Common myeloid progenitor, CD34-positive (primary cell): ENCODE results near the gene ABHD4.

Experiments
- CTCF ChIA-PET: fragments of 350-600 bp; sonication (Branson Sonifier 250); formaldehyde crosslinking; loops from one replicate; lab custom pipeline; 2021; ENCODE audit warnings: antibody characterized with exemption; lab: Charles Lee
- POLR2A ChIA-PET: fragments of 350-600 bp; sonication (Branson Sonifier 250); formaldehyde crosslinking; loops from one replicate; lab custom pipeline; 2021; ENCODE audit warnings: antibody characterized with exemption; lab: Charles Lee
- DNase-seq, 3 donors: peaks; one replicate each; pipeline versions ENCODE4 v3.0.0 to v3.0.0-alpha.2; 2013
- H3K27ac ChIP-seq, 2 experiments: 1 replicate in 1 of 2; 2 replicates in 1 of 2; pipeline ENCODE4 v1.7.0; 2013; ENCODE audit warnings: inconsistent platforms in 2 of 2, low read length in 2 of 2, mild to moderate bottlenecking in 2 of 2, low read depth in 1 of 2, moderate library complexity in 1 of 2; ENCODE audit not compliant: severe bottlenecking in 2 of 2, insufficient read depth in 1 of 2, poor library complexity in 1 of 2
- H3K27me3 ChIP-seq, 5 experiments: replicated peaks in 2 of 5; 1 replicate in 3 of 5; 2 replicates in 2 of 5; pipeline versions ENCODE4 v1.6.1 to v1.7.0; 2013; ENCODE audit warnings: low read length in 4 of 5, mild to moderate bottlenecking in 2 of 5, moderate library complexity in 2 of 5, inconsistent platforms in 1 of 5; ENCODE audit not compliant: insufficient read depth in 5 of 5, control insufficient read depth in 4 of 5
- H3K36me3 ChIP-seq, 4 experiments: 1 replicate in 2 of 4; 2 replicates in 2 of 4; pipeline versions ENCODE4 v1.6.1 to v1.7.0; 2013; ENCODE audit warnings: low read length in 3 of 4, control low read depth in 1 of 4, mild to moderate bottlenecking in 1 of 4; ENCODE audit not compliant: control insufficient read depth in 4 of 4, insufficient read depth in 4 of 4
- H3K4me1 ChIP-seq, 4 experiments: 1 replicate in 3 of 4; 2 replicates in 1 of 4; pipeline versions ENCODE4 v1.6.1 to v1.7.1; 2013; ENCODE audit warnings: low read length in 3 of 4, mild to moderate bottlenecking in 3 of 4, control low read depth in 1 of 4, inconsistent platforms in 1 of 4, moderate library complexity in 1 of 4; ENCODE audit not compliant: control insufficient read depth in 4 of 4, insufficient read depth in 4 of 4; ENCODE audit errors: control extremely low read depth in 1 of 4
- H3K4me3 ChIP-seq, 7 experiments: 1 replicate in 4 of 7; 2 replicates in 3 of 7; pipeline versions ENCODE4 v1.5.1 to v1.7.0; 2013; ENCODE audit warnings: mild to moderate bottlenecking in 7 of 7, low read length in 6 of 7, moderate library complexity in 6 of 7, inconsistent platforms in 2 of 7, low read depth in 2 of 7, control low read depth in 1 of 7; ENCODE audit not compliant: insufficient read depth in 4 of 7, control insufficient read depth in 1 of 7; ENCODE audit errors: extremely low read depth in 1 of 7
- H3K9me3 ChIP-seq, 5 experiments: 1 replicate in 4 of 5; 2 replicates in 1 of 5; pipeline versions ENCODE4 v1.6.1 to v1.7.1; 2013; ENCODE audit warnings: low read length in 4 of 5, mild to moderate bottlenecking in 2 of 5, inconsistent platforms in 1 of 5, low read depth in 1 of 5, moderate library complexity in 1 of 5; ENCODE audit not compliant: control insufficient read depth in 4 of 5, insufficient read depth in 2 of 5; ENCODE audit errors: control extremely low read depth in 1 of 5
- WGBS: methylation state at CpG from one replicate; pipeline ENCODE4 v1.1.5; 2013; ENCODE audit not compliant: insufficient coverage; 5-methylcytosine and 5-hydroxymethylcytosine counted together

The ABHD4 gene

DNA sequence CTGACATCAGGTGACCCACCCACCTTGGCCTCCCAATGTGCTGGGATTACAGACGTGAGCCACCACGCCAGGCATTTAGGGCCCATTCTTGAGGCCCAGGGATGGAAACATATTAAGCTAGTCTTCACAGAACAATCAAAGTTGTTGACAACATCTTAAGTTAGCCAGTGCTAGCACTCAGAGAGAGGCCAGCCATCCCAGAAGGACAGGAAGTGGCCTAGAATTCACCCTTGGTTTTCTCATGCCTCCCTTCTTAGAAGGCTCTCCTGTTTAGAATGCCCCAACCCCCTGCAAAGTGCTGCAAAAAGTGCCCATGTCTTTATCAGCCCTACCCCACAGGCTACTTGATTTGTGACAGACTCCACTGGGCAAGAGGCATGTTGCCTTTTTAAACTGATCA lies 58.1 kb downstream of the ABHD4 start:
- POLR2A ChIA-PET: no interaction called here
- H3K4me3 ChIP-seq: no peak overlapping the region
- peaks cover 0 to under 1% (median 0%) of the 10 kb centered on the region in 4 experiments for H3K4me1 ChIP-seq
- CTCF ChIA-PET: interaction anchor here (0.8 to 5.9 kb wide), 7 partner anchors 10 to 197 kb away, joined by 3 to 39 read pairs (median 4); partner anchors contain the start of genes OR6J1 and OXA1L
- peaks cover 0 to 3% (median 0%) of the 10 kb centered on the region in 5 experiments for H3K27me3 ChIP-seq
- 100% methylated on average over 2 of the region's 2 CpGs for WGBS
- H3K27ac ChIP-seq: no peak overlapping the region
- H3K9me3 ChIP-seq: no peaks in the 10 kb centered on the region
- no peak for DNase-seq
- no peaks in the 10 kb centered on the region for H3K36me3 ChIP-seq

DNA sequence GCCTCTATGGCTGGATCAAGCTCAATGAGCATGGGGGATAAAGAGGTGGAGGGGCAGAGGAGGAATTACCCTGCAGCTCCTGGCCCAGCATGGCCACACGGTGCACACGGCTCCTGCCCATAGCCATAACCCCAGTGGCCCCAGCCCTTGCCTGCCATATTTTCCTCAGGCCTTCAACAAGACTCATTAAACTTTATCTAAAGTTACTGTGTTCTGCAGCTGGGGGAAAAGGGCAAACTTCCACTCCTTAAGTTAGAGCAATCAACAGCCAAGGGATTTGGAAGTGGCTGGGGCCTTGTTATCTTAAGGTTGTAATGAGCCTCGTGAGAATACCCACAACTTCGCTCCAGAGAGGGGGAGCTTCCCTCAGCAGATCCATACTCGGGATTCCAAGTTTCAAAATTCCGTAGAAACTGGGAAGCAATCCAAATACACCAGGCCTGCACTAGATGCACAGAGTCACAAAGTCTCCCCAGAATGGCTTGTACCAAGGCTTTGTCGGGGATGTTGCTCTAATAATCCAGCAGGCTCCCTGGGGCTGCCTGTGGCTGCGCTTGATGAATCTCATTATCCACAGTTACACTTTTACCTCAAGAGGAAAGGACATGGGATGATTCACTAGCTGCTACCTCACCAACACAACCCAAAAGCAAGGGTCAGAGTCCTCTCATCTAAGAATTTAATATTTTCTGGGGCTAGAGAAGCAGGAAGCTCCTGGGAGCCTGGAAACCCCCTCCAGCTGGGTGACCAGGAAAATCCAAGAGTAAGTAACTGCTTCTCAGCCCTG lies 59.0 kb downstream of the ABHD4 start:
- no peaks in the 10 kb centered on the region for H3K4me1 ChIP-seq
- ChIA-PET CTCF (interaction anchor here (0.7 to 5.9 kb wide), 11 partner anchors 11 to 196 kb away, joined by 3 to 39 read pairs (median 4); partner anchors contain the start of genes OR6J1 and OXA1L), POLR2A (no interaction called here)
- DNase-seq: no peak
- H3K36me3 ChIP-seq: no peaks in the 10 kb centered on the region
- 96% methylated on average over 7 of the region's 8 CpGs for WGBS
- H3K4me3 ChIP-seq: no peak overlapping the region
- peaks cover 0 to 3% (median 0%) of the 10 kb centered on the region in 5 experiments for H3K27me3 ChIP-seq
- H3K27ac ChIP-seq: no peak overlapping the region
- no peaks in the 10 kb centered on the region for H3K9me3 ChIP-seq

- Histone ChIP-seq H3K27ac (no peak overlapping the region), H3K36me3 (no peaks in the 10 kb centered on the region), H3K27me3 (peaks cover 0 to 3% (median 0%) of the 10 kb centered on the region in 5 experiments), H3K4me3 (no peak overlapping the region), H3K4me1 (no peaks in the 10 kb centered on the region), H3K9me3 (no peaks in the 10 kb centered on the region)
- peak; percentile 21 to 35 (median 27) for DNase-seq
- POLR2A ChIA-PET: no interaction called here
- WGBS: no CpG with 5 or more reads among the region's 1 CpG
- CTCF ChIA-PET: interaction anchor here (0.7 to 5.9 kb wide), 12 partner anchors 9 to 269 kb away, joined by 3 to 39 read pairs (median 4); partner anchors contain the start of gene OR6J1
These were observed 59.8 kb downstream of the ABHD4 start for GRCh38 chr14:22657861-22658260.

GRCh38 chr14:22658946-22659345 lies 60.8 kb downstream of the ABHD4 start:
- no CpG with 5 or more reads among the region's 1 CpG for WGBS
- H3K4me3 ChIP-seq: no peak overlapping the region
- ChIA-PET CTCF (interaction anchor here (1.0 to 5.9 kb wide), 10 partner anchors 10 to 270 kb away, joined by 3 to 39 read pairs (median 5); partner anchors contain the start of gene OR6J1), POLR2A (no interaction called here)
- peaks cover 0 to 3% (median 0%) of the 10 kb centered on the region in 5 experiments for H3K27me3 ChIP-seq
- H3K27ac ChIP-seq: no peak overlapping the region
- H3K36me3 ChIP-seq: no peaks in the 10 kb centered on the region
- DNase-seq: no peak
- no peaks in the 10 kb centered on the region for H3K9me3 ChIP-seq
- no peaks in the 10 kb centered on the region for H3K4me1 ChIP-seq

GRCh38 chr14:22660654-22661053 lies 62.6 kb downstream of the ABHD4 start:
- no peaks in the 10 kb centered on the region for H3K36me3 ChIP-seq
- no peak overlapping the region for H3K4me3 ChIP-seq
- H3K27me3 ChIP-seq: no peaks in the 10 kb centered on the region
- CTCF ChIA-PET: interaction anchor here (0.7 to 1.7 kb wide), 4 partner anchors 9 to 193 kb away, joined by 3 to 10 read pairs (median 3); no protein-coding TSS in a partner anchor
- WGBS: no CpG with 5 or more reads among the region's 4 CpGs
- no peaks in the 10 kb centered on the region for H3K4me1 ChIP-seq
- POLR2A ChIA-PET: no interaction called here
- H3K9me3 ChIP-seq: no peaks in the 10 kb centered on the region
- no peak for DNase-seq
- H3K27ac ChIP-seq: no peak overlapping the region
